ENCODE measurements around the gene KRT32. TPM values are rescaled to one million over a fixed set of nuclear protein-coding genes. Genes with fewer than 3 reads are reported as not detected.
"Not testable (repeated sequence)": the region's sequence is repeated elsewhere in the genome, so short reads cannot be mapped to it uniquely, and the experiment has no call there.

KRT32 gene
- total RNA-seq, 1 donor from 2014 or later, result not detected

DNA sequence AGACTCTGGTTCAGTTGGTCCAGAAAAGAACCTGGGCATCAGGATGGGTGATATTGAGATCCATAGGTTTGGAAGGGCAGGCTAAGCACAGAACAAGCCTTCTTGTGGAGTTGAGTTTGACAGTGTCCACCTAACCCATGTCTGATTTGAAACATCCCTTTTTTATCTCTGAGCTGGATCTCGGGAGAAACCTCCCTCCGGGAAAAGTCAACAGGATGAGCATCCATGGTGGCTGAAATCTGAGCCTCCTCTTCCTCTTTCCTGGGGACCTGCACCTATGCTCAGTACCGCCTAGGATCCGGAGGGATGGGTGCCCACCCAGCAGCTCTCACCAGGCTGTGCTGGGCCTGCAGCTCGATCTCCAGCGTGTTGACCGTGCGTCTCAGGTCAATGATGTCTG is 3.4 kb downstream of the KRT32 start:
- DNase-seq, result no peak

DNA sequence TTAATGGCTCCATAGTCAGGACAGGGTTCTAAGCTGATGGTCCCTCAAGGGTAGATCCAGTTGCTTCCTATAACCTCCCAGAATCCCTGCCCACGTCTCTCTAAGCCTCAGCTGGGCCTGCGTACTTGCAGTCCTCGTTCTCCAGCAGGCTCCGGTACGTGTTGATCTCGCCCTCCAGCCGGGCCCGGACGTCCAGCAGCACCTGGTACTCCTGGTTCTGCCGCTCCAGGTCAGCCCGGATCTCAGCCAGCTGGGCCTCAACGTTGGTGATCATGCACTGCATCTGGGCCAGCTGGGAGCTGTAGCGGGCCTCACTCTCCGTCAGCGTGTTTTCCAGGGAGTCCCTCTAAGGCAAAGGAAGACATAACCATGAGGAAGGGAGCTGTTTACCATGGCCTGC is 4.5 kb downstream of the KRT32 start:
- no peak for DNase-seq

DNA sequence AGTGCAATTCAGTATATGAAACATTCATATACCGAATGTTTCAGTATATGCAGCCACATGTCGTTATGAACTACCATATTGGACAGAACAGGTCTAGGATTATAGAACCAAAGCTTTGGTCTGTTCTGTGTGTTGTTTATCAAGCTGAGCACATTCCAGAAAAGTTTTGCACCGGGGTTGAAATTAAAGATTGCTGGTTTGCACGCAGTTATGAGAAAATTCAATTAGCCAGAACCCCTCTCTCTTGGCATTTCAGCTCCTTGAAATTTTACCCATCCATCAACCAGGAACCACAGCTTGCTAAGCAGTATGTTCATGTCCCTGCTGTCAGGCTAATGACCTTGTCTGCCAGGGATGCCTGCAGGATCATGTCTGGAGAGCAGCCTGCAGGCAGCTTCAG is 9.5 kb downstream of the KRT32 start:
- DNase-seq, result no peak

DNA sequence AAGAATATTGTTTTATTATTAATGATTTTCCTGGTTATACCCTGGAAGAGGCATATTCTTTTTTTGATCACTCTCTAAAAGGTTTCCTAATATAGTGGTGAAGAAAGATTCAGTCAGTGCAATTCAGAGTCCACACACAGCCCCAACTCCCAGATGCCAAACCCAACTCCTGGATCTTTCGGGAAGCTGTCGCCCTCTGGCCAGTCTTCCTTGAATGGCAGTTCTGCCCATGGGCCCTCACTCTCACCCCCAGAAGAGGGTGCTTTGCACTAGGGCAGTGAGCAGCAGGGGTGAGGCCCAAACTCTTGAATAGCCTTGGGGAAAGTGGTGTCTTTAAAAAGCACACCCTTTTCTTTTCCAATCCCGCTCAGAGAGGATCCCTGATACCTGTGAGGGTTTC is 11.0 kb downstream of the KRT32 start:
- DNase-seq, result no peak

DNA sequence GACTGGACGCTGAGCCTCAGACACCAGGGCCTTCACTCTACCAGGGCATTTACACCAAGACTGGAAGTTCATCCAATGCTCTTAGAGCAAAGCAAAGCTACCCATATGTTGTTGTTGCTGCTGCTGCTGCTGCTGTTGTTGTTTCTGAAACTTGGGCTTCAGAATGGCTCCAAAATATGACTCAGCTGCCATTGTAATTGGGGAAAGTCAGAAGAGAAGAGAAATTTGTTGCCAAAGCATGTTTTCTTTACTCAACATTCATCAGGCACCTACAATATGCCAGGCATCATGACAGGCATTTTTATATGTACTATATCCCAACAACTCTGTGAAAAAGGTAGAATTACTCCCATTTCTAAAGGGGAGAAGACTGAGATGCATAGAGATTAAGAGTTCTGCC is 11.9 kb downstream of the KRT32 start:
- DNase-seq, result no peak

DNA sequence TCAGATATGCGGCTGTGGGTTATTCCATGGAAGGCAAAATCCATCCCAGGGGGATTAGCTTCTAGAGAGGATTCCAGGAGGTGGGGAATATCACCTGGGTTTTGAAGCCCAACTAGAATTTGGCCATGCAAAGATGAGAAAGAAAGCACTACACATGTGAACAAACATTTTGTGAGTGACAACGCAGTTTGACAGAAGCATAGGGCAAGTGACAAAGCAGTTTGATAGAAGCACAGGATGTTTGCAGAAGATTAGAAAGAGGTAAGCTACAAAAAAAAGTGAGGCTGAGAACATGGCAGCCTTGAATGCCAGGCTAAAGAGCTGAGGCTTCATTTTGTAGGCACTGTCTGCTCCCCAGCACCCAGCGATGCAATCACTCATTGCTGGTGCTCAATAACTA is 14.1 kb downstream of the KRT32 start:
- no peak for DNase-seq

DNA sequence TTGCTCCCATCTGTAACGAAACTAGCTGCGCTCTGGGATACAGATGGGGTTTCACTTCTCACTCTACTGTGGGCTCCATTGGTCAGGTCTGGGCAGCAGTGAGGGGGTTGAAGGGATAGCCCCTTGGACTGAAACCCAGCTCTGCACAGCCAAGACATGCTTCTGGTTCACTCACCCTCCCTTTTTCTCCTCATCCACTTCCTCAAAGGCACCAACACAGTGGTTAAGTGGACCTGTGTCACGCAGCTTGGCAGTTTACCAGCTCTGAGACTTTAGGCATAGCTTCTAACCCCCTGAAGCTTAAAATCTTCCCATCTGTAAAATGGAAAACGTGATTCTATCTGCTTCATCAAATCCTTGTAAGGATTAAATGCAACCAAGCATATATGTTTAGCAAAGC is 14.9 kb downstream of the KRT32 start:
- no peak for DNase-seq

DNA sequence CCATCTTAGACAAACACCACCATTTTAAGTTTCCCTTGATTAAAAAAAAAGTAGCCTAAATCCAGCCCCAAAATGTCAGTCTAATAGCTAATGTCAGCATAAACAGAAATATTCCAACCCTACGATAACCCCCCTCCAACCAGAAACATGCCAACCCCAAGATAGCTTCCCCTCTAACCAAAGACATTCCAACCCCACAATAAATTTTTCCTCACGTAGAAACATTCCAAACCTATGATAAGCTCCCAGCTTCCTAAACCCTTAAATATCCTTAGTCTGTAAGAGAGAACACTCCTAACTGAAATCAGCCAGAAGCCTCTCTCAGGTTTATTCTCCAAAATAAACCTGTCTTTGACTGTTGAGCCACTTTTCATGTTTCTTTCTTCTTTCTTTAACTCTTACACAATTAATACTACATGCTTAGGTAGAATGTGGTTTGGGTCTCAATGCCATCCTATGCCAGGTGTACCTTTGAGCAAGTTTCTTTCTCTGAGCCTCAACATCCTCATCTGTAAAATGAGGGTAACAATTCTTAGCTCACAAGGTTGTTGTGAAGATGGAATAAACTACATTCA is 15.9 kb downstream of the KRT32 start:
- no peak for DNase-seq

DNA sequence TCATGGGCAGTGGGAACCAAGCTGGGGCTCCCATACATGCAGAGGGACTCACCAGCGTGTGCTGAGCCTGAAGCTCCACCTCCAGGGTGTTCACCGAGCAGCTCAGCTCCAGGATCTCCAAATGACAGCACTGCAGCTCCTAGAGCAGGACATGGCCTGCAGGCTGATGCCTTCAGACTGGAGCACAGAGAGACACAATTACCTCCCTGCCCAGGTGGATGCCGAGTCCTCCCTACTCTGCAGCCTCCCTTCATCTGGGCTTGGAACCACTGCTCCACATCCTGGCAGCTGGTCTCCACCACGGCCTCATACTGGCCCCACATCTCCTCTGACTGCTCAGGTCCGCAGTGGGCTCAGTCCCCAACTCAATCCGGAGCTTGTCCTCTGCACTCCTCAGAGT is 18.2 kb downstream of the KRT32 start:
- DNase-seq, result no peak

DNA sequence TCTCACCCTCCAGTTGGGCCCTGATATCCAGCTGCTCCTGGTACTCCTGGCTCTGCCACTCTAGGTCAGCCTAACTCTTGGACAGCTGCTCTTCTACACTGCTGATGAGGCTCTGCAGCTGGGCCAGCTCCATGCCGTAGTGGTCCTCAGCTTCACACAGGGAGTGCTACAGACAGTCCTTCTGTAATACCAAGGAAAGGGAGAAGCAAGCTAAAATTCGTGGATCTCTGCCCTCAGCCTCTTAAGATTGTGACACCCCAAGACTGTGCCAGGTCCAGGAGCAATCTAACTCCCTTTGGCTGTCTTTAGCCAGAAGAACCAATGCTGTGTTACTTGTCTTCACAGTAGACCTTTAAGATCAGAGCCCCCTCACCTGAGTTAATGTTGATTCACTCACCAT is 18.7 kb downstream of the KRT32 start:
- no peak for DNase-seq

DNA sequence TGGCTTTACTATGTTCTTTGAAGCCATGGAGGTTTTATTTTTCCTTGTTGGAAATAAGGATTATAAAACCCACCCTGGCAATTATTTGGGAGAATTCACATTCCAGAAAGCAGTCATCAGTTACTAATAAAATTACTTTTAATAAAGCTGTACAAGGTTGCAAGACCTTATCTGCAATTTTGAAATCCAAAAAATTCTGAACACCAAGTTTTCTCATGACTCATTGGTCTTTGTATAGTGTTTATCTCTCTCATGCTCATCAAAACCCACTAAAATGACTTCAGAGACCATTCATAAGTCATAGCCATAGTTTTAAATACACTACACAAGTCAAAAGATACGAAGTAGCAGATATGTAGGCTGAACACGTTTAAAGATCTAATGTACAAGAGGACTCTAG is 20.4 kb downstream of the KRT32 start:
- DNase-seq, result no peak

DNA sequence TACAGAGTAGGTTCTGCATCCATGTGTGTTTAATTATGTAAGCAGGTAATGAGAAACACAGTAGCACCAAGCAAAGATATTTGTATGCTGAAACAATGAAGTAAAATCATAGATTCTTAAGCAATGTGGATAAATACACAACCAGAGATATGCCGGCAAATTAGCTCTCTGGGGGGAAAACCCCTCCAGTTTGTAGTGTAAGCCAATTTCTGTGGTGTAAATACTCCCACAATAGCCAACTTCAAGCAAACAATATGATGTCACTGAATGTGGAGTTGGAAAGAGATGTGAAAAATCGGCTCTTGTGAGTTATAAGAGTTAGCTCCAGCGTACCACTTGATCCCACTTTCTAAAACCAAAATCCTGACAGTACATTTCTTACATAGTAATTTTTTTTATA is 22.5 kb downstream of the KRT32 start:
- no peak for DNase-seq

DNA sequence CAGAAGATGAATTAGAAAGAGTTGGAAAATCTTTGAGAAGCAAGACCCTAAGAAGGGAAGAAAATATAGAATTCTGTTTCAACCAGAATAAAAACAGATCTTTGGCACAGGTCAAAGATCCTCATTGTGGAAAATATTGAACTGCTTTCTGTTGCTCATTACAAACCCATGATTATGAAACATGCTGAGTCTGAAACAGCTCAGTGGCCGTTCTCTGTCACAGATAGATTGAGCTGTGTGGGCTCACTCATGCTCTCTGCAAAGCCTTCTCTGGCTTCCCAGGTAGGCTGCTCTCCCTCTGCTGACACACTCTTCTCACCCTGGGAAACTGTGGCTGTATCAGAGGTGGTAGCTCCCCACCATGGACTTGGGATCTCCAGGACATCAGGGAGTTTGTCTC is 23.0 kb downstream of the KRT32 start:
- no peak for DNase-seq

DNA sequence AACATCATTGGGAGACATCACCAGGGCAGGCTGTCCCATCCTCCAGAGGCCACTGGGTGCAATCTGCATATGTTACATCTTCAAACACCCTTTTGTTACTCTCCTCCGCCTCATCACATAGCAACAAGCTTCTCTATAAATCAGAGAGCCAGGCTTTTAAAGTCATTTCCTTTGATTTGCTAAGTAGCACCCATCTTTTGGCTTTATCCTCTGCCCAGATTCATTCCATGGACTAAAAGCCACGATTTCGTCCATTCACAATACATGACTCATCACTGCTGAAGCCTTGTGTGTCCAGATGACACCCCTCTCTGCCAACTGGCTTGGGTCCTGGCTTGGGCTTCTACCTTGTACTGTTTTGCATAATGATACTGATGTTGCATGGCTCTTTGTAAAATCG is 24.4 kb downstream of the KRT32 start:
- no peak for DNase-seq

DNA sequence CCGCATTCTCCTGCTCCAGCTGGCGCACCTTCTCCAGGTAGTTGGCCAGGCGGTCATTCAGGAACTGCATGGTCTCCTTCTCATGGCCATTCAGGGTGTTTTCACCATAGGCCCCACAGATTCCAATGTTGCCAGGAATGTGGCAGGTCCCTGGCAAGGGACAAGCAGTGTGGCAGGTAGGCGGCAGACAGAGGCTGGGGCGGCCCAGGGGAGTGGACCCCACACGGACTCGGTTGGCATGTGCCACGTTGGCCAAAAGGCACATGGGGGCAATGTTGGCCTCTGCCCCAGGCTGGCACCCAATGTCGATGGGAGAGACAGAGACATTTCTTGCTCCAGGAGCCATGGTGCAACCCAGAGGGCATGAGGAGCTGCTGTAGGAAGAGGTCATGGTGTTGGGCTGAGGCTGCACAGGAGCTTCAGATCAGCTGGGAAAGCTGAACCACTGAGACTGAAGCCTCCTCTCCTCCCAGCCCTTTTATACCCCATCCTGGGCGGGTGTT is 26.6 kb downstream of the KRT32 start, which contains the start of gene KRT38:
Gene KRT38, minus strand, starts transcription at position 453 of the 503 bp plus-strand sequence. Its CDS starts 62 bp downstream, at position 391.
- DNase-seq, result no peak

DNA sequence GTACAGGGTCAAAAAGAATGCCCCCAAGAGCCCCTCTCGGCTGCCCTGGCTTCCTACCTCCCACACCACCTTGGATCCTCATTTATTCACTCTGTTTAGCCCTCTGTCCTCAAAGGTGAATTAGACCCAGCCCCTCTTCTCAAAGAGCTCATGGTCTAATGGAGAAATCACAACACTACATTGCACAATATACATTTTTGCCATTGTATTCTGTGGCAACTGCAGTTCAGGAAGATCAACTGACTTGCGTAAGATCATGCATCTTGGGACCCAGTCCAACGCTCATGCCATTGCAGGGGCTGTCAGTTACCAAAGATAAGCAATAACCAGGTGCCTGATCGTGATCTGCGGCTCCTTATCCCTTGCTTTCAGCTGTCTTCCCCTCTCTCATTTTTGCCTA is 27.8 kb downstream of the KRT32 start:
- no peak for DNase-seq

DNA sequence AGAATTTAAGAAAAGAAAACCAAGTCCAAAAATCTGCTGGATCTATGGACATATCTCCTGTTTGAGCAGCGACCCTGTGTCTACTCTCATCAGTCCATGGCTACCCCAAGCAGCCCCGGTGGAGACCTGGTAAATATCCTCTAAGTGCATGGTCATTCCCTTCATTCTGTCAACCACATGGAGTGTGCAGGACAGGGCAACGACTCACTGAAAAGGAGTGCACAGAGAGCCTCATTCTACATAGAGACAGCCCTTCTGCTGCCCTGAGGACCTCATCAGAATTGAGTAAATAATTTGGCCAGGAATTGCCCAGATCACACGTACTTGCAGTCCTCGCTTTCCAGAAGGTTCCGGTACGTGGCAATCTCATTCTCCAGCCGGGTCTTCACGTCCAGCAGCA is 29.4 kb downstream of the KRT32 start:
- DNase-seq, result no peak

DNA sequence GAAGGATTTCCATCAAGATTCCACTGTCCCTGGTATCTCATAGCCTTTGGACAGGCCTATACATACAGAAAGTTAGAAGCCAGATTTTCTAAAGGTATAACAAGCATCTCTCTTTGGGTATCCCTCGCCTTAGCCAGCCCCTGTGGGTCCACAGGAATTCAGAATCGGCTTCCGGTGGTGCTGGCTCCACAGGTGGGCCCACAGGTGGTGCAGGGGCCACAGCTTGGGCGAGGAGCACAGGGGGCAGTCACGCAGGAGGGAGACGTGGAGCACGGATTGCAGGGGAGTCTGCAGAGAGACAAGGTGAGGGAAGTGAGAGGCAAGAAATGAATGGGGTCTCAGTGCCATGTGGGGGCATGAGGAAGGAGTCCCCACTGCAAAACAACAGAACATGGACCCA is 29.9 kb downstream of the KRT32 start:
- DNase-seq, result no peak

DNA sequence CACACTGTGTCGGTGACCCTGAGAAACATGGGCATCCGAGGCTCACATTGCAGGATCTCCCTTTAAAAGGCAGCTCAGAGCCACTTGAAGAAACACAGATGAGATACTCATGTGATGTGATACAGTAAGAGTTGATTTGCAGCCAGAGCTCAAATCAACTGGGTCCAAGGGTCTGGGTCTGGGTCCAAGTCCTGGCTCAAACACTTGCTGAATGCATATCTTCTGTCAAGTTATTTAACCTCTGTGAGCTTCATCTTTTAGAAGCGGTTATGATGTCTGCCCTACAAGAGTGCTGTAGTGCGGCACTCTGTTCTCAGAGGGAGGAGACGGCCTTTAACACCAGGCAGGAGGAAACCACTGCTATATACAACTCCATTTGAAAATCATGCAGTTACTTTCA is 32.8 kb downstream of the KRT32 start:
- DNase-seq, result no peak

DNA sequence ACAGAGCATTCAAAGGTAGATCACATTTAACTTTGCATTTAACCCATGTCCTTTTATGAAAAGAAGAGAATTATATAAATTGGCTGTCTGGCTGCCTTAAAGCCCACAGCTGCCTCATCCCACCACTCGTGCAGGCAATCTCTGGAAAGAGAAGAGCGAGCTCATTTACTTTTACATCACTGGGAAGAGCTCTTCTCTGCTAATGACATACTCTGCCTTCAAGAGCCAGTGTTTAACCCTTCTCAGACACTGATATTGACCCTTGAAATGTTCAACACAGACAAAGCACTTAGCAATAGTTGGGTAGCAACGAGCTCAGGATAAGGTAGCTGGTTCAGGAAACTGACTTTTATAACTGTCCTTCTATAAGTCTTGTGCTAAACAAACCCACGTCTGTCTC is 33.2 kb downstream of the KRT32 start:
- no peak for DNase-seq

DNA sequence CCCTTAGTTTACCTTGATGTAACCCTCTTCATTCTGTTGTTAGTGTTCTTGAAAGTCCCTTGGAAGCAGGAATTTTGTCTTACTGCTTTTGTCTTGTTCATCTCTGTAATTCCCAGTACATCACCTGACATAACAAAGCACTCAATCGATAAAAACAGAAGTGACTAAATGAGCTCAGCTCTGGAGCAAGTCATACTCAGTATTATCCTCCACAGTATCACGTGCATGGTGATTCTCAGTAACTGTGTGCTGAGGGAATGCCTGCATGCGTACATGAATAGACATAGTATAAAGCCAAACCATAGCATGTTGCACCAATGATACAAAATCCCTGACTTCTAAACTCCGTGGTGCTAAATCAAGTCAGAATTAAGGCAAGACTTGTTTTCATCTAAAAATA is 33.6 kb downstream of the KRT32 start:
- no peak for DNase-seq

DNA sequence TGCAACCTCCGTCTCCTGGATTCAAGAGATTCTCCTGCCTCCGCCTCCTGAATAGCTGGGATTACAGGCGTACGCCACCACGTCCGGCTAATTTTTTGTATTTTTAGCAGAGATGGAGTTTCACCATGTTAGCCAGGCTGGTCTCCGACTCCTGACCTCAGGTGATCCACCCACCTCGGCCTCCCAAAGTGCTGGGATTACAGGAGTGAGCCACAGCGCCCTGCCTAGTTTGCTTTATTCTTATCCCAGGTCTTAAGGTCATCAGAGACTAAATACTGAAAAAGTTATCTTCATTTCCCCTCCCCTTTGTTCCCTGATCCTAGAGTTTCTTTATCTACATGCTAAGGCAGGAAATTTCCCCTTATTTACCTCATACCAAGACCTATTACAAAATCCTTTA is 36.8 kb downstream of the KRT32 start:
- not testable (repeated sequence) for DNase-seq

DNA sequence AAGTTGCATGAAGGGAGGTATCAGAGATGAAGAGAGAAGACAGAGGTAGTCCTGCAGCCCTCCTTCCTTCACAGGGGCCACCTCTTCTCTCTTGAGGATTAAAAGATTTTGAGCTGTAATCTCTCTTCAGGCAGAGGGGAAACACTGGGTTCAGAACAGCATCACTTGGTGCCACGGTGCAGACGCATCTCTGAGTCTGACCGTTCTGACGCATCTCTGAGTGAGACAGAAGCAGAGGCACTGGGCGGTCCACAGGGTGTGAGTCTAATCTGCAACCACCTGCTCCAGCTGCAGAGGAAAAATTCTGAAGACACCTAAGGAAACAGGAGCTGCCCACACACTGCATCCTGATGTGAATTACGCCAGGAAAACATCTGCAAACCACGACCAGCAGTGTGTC is 37.5 kb downstream of the KRT32 start:
- DNase-seq, result no peak

DNA sequence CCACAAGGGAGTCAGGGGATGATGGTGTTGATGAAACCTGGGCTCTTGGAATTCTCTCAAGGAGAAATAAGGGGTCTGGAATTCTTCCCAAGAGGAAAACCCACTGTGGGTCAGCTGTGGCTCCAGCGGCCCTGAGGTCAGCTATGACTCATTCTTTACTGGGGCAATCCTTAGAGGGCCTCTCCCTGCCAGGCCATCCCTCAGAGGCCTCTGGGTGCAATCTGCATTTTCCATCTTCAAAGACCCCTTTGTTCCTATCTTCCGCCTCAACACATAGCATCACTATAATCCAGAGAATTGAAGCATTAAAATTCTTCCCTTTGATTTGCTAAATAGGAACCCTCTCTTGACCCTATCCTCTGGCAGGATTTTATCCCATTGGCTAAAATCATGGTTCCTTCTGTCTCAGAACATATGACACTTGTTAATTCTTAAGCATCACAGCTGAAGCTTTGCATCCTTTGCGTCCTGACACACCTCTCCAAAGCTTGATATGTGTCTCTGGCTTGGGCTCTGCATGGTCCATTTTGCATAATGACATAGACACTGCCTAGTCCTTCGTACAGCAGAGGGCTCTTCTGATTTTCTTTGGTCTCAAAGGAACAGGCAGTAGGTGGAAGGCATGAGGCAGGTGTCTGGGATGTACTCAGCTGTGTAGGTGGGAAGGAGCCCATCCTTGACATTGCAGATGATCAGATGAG is 38.4 kb downstream of the KRT32 start:
- DNase-seq, result no peak

Measured in occipital lobe (tissue), 2 donors.